Activated CD8-positive, alpha-beta memory T cell treated with anti-CD3 and anti-CD28 coated beads, Interleukin-2, amount 50 U/mL, for 48 hours (primary cell): ENCODE data around the gene RCOR1.

Experiments used
- DNase-seq: peaks from one replicate; pipeline ENCODE4 v3.0.0-alpha.2; 2020

Gene RCOR1

DNA sequence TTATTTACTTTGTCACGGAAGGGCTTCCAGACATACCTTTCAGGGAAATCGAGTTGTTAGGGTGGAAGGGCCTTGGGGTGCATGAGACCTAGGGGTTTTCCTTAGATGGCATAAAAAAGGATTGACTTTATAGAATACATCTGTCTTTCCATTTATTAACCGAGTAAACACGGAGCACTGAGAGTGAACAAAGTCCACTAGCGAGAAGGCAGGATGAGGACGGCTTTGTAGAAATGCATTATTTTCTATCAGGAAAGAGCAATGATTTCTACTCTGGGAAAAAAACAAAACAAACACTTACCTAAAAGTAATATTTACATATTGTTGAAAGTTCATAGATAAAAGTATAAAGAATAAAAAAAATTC lies 91.8 kb downstream of the RCOR1 start:
- no peak for DNase-seq

DNA sequence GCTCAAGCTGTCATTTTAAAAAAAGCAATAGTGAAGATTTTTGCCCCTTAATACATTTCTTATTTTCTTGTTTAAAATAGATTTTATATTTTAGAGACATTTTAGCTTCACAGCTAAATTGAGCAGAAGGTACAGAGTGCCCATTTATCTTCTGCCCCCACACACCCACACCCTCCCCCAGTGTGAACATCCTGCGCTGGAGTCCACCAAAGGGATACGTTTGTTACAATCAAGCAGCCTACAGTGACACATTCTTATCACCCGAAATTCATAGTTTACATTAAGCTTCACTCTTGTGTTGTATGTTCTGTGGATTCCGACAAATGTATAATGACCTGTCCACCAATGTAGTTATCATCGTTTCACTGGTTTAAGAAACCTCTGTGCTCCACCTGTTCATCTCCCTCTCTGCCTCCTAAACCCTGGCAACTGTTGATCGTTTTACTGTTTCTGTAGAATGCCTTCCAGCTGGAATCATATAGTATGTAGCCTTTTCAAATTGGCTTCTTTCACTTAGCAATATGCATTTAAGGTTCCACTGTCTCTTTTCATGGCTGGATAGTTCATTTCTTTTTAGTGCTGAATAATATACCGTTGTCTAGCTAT lies 93.8 kb downstream of the RCOR1 start:
- no peak for DNase-seq

- no peak for DNase-seq
Observed at GRCh38 chr14:102688290-102688689, 95.8 kb downstream of the RCOR1 start.

DNA sequence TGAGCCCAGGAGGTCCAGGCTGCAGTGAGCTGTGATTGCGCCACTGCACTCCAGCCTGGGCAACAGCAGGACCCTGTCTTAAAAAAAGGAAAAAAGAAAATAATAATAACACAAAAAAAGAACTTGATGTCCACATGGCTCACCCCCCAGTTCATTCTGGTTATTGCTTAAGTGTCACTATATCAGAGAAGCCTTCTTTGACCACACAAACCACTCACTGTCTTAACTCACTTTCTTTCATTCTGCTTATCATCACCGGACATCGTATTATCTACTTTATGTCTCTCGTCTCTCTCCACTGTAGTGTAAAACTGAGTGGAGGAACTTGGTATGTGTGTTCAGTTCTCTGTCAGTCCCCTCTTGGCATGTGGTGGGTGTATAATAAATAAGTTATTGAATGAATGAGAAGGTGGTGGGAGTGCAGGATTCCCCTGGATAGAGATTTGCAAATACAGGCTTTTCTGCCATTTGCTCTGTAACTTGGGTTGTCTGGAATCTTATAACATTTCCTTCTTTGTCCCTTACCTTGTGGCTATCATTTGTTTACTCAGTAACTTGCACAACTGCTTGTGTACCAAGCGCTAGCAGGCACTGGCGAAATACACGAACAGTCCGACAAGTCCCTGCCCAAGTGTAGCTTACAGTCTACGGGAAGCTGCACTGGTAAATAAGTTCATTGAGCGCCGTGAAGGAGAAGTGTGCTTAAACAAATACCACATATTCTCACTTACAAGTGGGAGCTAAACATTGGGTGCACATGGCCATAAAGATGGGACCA lies 98.2 kb downstream of the RCOR1 start:
- no peak for DNase-seq

GRCh38 chr14:102691763-102692162 lies 99.3 kb downstream of the RCOR1 start:
- no peak for DNase-seq

GRCh38 chr14:102692334-102692733 lies 99.9 kb downstream of the RCOR1 start:
- DNase-seq = no peak

GRCh38 chr14:102693006-102693755 lies 100.7 kb downstream of the RCOR1 start:
- DNase-seq = no peak

- peak; percentile 63 for DNase-seq
Observed at GRCh38 chr14:102694530-102695166, 102.2 kb downstream of the RCOR1 start.

- no peak for DNase-seq
Observed at GRCh38 chr14:102695167-102695555, 102.7 kb downstream of the RCOR1 start.

DNA sequence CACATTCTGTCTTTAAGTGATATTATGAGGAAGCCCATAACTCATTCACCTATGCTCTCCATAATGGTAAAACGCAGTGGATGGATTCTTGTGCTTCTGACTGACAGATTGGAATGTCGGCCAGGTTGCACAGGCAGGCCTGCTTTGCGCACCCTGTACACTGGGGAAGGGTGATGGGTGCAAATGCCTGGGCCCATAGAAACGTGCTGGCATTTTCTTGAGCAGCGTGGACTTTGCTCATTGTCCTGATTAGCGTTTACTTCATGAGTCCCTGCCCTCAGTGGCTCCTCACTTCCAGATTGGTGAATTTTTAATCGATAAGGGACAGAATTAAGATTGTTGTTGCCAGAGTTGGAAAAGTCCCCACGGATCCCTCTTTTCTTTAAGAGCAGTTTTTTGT lies 103.9 kb downstream of the RCOR1 start:
- no peak for DNase-seq

GRCh38 chr14:102696856-102697495 lies 104.5 kb downstream of the RCOR1 start:
- DNase-seq = no peak

DNA sequence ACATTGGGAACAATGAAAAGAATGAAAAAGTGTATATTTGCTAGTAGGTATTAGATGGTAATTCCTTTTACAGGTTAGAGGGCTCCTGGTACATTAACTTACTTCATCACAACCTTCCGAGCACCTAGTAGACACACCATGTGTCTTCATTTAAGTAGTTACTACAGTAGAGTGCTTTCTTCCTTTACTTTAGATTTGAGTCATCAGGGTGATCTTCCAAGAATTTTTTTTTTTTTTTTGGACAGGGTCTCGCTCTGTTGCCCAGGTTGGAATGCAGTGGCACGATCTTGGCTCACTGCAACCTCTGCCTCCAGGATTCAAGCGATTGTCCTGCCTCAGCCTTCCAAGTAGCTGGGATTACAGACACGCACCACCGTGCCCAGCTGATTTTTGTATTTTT lies 105.1 kb downstream of the RCOR1 start:
- DNase-seq = no peak

DNA sequence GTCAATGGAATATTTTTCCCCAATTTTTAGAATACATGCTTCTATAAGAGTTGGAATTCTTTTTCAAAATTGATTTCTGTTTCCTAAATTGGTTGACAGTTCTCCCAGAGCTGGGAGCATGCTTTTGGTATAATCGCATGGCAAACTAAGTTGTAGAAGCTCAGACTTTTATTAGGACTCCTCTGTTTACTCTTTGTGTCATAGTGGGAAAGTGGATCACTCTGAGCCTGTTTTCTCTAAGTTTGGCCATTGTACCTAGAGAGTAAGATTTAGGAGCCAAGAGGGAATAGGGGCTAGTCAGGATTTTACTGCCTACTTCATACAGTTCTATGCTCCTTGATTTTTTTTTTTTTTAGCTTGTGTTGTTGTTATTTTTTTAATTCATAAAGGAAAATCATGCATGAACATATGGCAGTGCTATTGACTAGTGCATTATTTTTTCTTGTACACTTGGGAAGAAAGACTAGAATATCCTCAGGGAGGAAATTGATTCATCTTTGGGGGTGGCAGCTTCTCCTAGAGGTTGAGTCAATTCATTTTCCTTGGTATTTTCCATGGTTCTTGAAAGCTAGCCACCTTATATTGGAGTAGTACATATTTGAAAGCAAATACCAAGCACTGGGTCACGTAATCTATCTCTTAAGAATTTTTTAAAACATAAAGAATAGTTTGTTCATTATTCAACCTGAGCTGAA lies 107.1 kb downstream of the RCOR1 start:
- DNase-seq = no peak

DNA sequence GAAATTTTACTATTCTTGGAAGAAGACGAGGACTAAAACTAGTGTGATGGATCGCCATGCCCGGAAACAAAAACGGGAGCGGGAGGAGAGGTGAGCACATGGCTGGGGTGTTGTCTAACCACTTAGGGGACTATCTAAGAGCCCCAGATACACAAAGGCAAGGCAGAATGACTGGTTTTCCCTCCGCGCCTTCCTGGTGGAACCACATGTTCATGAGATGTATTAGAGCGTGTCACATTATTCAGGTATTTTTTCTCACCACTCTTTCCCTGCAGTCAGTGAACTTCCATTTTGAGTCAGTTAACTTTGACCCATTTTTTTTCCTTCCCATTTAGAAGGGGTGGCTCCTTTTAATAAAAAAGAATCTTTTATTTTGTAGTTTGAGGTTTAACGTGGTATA lies 116.0 kb downstream of the RCOR1 start:
- DNase-seq = no peak

GRCh38 chr14:102711207-102711606 lies 118.8 kb downstream of the RCOR1 start:
- no peak for DNase-seq

DNA sequence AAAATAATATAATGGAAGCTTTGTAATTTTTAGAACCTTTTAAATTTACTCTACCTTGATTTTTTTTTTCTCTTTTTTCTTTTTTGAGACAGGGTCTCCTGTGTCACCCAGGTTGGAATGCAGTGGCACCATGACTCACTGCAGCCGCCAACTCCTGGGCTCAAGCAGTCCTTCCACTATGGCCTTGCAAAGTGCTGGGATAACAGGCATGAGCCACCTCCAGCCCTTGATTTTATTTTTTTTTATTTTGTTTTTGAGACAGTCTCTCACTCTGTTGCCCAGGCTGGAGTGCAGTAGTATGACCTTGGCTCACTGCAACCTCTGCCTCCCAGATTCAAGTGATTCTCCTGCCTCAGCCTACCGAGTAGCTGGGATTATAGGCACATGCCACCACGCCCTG lies 119.5 kb downstream of the RCOR1 start:
- DNase-seq = no peak

DNA sequence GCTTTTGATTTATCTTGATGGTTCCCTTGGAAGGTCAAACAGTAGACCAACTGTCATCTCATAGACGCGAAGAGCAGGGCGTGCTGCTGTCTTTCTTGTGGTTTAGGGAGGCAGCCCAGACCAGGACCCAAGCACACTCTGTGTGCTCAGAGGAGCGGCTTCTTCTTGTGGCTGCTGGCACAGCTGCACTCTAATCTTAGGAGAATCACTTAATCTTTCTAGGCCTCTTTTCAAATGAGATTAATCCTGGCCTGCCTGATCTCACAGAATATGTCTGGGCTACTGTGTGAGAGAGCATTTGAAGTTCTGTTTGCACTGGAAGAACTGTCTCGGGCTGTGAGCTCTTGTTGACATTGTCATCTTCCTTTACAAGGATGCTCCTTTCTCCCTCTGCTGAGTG lies 124.8 kb downstream of the RCOR1 start:
- DNase-seq = no peak

GRCh38 chr14:102722646-102723045 lies 130.2 kb downstream of the RCOR1 start:
- no peak for DNase-seq

DNA sequence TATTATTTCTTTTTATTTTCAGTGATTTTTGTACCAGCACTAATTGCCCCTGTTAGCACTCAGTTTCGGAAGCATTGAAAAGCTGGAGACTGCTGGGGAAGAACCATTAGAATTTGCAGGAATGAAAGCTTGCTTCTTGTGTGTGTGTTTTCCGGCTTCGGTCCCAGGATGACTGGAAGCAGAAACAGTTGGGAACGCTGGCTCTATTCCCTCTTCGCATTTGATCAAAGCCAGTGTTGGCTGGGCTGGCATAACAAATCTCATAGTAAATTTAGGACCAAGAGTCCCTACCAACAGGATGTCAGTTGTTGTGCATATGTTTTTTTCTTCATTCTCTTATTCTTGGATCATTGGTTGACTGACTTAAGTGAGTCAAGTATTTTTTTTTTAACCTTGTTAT lies 131.2 kb downstream of the RCOR1 start:
- DNase-seq = no peak

- no peak for DNase-seq
Observed at GRCh38 chr14:102726191-102726949, 133.9 kb downstream of the RCOR1 start.

GRCh38 chr14:102727336-102728095 lies 135.1 kb downstream of the RCOR1 start:
- DNase-seq = no peak
